Measurements from ENCODE around the gene ACLY.

The ACLY gene

GRCh38 chr17:41918314-41919164, at the start of gene ACLY:
TSS of gene ACLY (minus strand) at chr17:41918951. CDS start at chr17:41913873, 5,078 bp downstream.
- Mint-ChIP-seq H3K4me3 (peak within 1 kb of the TSS; percentile 91), H3K4me1 (ENCODE audit: low read depth) (peaks cover 27% of the 10 kb centered on the region), H3K9me3 (ENCODE audit: low read depth) (no peaks in the 10 kb centered on the region), H3K27me3 (no peaks in the 10 kb centered on the region), H3K36me3 (peaks cover 2% of the 10 kb centered on the region), H3K27ac (peak within 1 kb of the TSS; percentile 83)

DNA sequence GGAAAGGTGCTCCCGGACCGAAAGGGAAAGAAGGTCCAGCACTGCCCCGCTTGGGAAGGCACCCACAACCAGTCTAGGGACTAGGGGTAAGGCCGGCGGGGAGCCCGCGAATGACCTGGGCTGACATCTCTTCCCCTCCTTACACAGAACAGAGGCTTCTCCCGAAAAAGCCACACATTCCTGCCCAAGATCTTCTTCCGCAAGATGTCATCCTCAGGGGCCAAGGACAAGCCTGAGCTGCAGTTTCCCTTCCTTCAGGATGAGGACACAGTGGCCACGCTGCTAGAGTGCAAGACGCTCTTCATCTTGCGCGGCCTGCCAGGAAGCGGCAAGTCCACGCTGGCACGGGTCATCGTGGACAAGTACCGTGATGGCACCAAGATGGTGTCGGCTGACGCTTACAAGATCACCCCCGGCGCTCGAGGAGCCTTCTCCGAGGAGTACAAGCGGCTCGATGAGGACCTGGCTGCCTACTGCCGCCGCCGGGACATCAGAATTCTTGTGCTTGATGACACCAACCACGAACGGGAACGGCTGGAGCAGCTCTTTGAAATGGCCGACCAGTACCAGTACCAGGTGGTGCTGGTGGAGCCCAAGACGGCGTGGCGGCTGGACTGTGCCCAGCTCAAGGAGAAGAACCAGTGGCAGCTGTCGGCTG, 49.3 kb upstream of the ACLY start:
- no peaks in the 10 kb centered on the region for H3K9me3 Mint-ChIP-seq (ENCODE audit: low read depth)
- H3K4me1 Mint-ChIP-seq (ENCODE audit: low read depth) = peaks cover 45% of the 10 kb centered on the region
- H3K27ac Mint-ChIP-seq = peak overlapping the region; percentile 84
- no peaks in the 10 kb centered on the region for H3K27me3 Mint-ChIP-seq
- H3K36me3 Mint-ChIP-seq = peaks cover 2% of the 10 kb centered on the region
- peak overlapping the region; percentile 86 for H3K4me3 Mint-ChIP-seq

- Mint-ChIP-seq H3K36me3 (no peaks in the 10 kb centered on the region), H3K27me3 (no peaks in the 10 kb centered on the region), H3K9me3 (ENCODE audit: low read depth) (no peaks in the 10 kb centered on the region), H3K4me1 (ENCODE audit: low read depth) (peaks cover 42% of the 10 kb centered on the region), H3K4me3 (peak overlapping the region; percentile 86), H3K27ac (peak overlapping the region; percentile 84)
Observed at GRCh38 chr17:41967141-41967920, 48.6 kb upstream of the ACLY start.

DNA sequence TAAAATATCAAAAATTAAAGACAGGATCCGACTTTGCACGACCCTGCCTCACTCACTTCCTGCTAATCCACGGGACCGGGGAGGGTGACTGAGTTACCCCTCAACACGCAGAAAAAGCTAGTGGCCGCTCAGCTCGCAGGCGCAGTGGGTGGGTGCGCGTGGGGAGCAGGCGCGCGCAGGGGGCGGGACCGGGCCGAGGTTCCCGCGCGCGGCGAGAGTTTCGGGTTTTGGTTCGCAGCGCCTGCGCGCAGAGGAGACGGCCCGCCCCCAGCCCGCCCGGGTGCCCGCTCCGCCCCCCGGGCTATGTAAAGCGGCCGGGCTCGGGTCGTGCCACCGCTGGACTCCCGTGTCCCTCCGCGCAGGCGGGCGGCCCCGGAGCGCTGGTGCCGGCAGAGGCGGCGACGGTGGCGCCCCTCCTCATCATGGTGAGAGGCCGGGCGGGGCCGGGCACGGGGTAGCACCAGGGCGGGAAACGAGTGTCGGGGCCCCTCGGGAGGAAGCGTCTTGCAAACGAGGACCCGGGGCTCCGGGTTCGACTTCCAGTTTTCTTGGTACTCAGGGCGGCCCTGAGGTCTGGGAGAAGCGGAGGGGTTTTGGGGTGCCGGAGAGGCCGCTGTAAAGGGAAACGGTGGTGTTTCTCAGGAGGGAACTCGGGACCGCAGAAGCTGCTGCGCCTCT, 47.9 kb upstream of the ACLY start, which contains the start of gene CNP:
TSS of gene CNP (plus strand) at position 333 of the 678 bp plus-strand sequence. CDS start at position 423, 90 bp downstream.
- peaks cover 42% of the 10 kb centered on the region for H3K4me1 Mint-ChIP-seq (ENCODE audit: low read depth)
- no peaks in the 10 kb centered on the region for H3K27me3 Mint-ChIP-seq

DNA sequence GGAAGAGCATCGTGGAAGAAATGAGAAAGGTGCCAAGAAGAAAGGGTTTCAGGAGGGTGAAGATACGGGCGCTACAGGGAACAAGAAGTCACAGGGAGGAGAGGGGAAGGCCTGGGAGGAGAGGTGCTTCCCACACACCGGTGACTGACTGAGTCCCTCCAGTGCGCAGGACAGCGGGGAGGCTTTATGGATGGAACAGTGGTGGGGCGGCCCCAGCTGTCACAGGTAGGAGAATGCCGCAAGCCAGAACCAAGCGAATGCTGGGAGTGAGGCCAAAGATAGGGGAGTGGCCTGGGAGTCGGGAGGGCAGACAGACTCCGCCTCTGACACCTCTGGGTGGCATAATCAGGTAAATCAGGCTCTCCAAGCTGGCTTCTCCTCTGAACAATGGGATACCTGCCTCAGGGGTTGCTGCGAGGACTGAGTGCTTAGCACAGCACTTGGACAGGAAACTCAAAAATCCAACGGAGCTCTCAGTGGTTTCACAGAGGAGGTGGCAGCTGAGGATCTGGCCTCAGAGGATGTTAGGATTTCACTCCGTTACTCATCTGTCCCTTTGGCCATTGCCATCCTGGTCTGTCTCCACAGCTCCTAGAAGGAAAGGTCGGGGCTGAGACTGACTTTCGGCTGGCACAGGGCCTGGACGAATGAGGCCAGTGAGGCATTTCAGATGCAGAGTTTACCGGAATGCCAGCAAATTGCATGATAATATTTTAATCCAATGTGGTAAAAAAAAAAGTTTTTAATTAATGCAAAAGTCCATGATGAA, 47.1 kb upstream of the ACLY start:
- H3K4me1 Mint-ChIP-seq (ENCODE audit: low read depth) = peaks cover 39% of the 10 kb centered on the region
- no peaks in the 10 kb centered on the region for H3K36me3 Mint-ChIP-seq
- peak overlapping the region; percentile 88 for H3K27ac Mint-ChIP-seq
- H3K4me3 Mint-ChIP-seq = peak overlapping the region; percentile 80
- no peaks in the 10 kb centered on the region for H3K27me3 Mint-ChIP-seq
- no peaks in the 10 kb centered on the region for H3K9me3 Mint-ChIP-seq (ENCODE audit: low read depth)

More for the DNA sequence above, 47.9 kb upstream of the ACLY start, which contains the start of gene CNP:
- H3K27ac Mint-ChIP-seq = peak within 1 kb of the TSS; percentile 88
- no peaks in the 10 kb centered on the region for H3K9me3 Mint-ChIP-seq (ENCODE audit: low read depth)
- H3K4me3 Mint-ChIP-seq = peak within 1 kb of the TSS; percentile 86
- H3K36me3 Mint-ChIP-seq = no peaks in the 10 kb centered on the region

- no peaks in the 10 kb centered on the region for H3K9me3 Mint-ChIP-seq (ENCODE audit: low read depth)
Observed at GRCh38 chr17:41962768-41963434, 44.1 kb upstream of the ACLY start.

DNA sequence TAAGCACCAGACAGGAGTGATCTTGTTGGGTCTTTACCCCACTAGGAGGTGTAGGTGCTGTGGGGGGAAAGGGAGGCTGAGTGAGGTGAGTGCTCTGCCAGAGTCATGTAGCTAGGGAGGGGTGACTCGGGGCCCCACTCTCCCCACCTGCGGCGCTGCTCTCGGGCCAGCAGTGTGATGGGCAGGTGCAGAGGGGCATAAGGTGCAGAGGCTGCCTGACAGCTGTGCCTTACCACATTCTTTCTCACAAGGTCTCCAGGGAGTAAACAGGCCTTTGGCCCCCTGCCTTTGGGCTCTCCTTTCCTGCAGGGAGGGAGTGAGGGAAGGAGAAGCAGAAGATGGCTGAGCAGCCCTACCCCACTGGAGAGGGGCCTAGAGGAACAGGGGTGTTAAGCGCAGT, 43.4 kb upstream of the ACLY start:
- Mint-ChIP-seq H3K27ac (no peak overlapping the region), H3K4me3 (no peak overlapping the region), H3K9me3 (ENCODE audit: low read depth) (no peaks in the 10 kb centered on the region), H3K27me3 (no peaks in the 10 kb centered on the region), H3K4me1 (ENCODE audit: low read depth) (peaks cover 12% of the 10 kb centered on the region), H3K36me3 (no peaks in the 10 kb centered on the region)

More at GRCh38 chr17:41962768-41963434, 44.1 kb upstream of the ACLY start:
- Mint-ChIP-seq H3K4me1 (ENCODE audit: low read depth) (peaks cover 17% of the 10 kb centered on the region), H3K27me3 (no peaks in the 10 kb centered on the region), H3K27ac (no peak overlapping the region), H3K36me3 (no peaks in the 10 kb centered on the region), H3K4me3 (no peak overlapping the region)

DNA sequence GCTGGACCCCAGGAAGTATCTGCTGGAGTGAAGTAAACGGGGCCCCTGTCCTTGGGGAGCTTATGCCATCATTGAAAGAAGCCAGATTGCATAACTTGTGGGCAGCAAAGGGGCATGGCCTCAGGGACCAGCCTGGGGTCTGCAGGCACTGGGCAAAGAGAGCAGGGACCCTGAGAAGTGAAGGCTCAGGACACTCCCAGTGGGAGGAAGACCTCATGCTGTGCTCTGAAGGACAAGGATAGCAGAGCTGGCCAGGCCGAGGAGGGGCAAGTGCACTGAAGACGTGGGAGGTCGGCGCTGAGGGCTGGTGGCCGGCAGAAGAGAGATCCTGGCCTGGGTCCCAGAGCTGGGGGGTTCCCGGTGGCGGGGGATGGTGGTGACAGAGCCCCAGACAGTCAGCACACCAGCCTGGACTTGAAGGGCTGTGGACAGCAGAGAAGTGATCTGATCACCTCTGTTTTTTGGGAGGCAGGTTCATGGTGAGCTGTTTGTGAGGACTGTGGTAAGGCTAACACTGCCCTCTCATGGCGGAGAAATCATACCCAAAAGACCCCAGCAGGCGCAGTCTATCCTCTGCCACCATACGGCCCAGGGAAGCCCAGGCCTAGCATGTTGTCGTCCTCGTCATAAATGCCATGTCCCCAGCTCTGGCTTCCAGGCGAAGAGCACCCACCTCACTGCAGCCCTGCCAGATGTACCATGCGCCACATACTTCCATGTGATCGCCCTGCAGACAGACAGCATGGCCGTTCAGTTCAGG, 40.8 kb upstream of the ACLY start:
- Mint-ChIP-seq H3K9me3 (ENCODE audit: low read depth) (no peaks in the 10 kb centered on the region), H3K4me1 (ENCODE audit: low read depth) (no peaks in the 10 kb centered on the region), H3K27ac (no peak overlapping the region), H3K27me3 (no peaks in the 10 kb centered on the region), H3K36me3 (no peaks in the 10 kb centered on the region), H3K4me3 (no peak overlapping the region)

GRCh38 chr17:41959030-41959335, 40.2 kb upstream of the ACLY start:
- no peaks in the 10 kb centered on the region for H3K4me1 Mint-ChIP-seq (ENCODE audit: low read depth)
- H3K27me3 Mint-ChIP-seq = no peaks in the 10 kb centered on the region
- H3K4me3 Mint-ChIP-seq = no peak overlapping the region
- H3K27ac Mint-ChIP-seq = no peak overlapping the region
- H3K9me3 Mint-ChIP-seq (ENCODE audit: low read depth) = no peaks in the 10 kb centered on the region
- no peaks in the 10 kb centered on the region for H3K36me3 Mint-ChIP-seq

- H3K9me3 Mint-ChIP-seq (ENCODE audit: low read depth) = no peaks in the 10 kb centered on the region
- H3K4me1 Mint-ChIP-seq (ENCODE audit: low read depth) = no peaks in the 10 kb centered on the region
- no peak overlapping the region for H3K27ac Mint-ChIP-seq
- H3K4me3 Mint-ChIP-seq = no peak overlapping the region
- no peaks in the 10 kb centered on the region for H3K36me3 Mint-ChIP-seq
- H3K27me3 Mint-ChIP-seq = no peaks in the 10 kb centered on the region
Observed at GRCh38 chr17:41957869-41958439, 39.2 kb upstream of the ACLY start.

- Mint-ChIP-seq H3K27ac (no peak overlapping the region), H3K36me3 (no peaks in the 10 kb centered on the region), H3K4me1 (ENCODE audit: low read depth) (no peaks in the 10 kb centered on the region), H3K9me3 (ENCODE audit: low read depth) (no peaks in the 10 kb centered on the region), H3K27me3 (no peaks in the 10 kb centered on the region), H3K4me3 (no peak overlapping the region)
Observed at GRCh38 chr17:41957031-41957868, 38.5 kb upstream of the ACLY start.

DNA sequence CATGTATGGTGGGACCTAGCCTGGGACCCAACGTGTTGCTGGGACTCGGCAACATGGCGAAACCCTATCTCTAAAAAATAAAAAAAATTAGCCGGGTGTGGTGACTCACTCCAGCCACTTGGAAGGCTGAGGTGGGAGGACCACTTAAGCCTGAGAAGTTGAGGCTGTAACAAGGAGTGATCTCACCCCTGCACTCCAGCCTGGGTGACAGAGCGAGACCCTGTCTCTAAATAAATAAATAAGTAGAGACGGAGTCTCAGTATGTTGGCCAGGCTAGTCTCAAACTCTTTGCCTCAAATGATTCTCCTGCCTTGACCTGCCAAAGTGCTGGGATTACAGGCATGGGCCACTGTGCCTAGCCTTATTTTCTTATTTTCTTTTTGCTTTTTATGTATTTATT, 37.8 kb upstream of the ACLY start:
- H3K27ac Mint-ChIP-seq = no peak overlapping the region
- H3K4me3 Mint-ChIP-seq = no peak overlapping the region
- H3K9me3 Mint-ChIP-seq (ENCODE audit: low read depth) = no peaks in the 10 kb centered on the region
- H3K27me3 Mint-ChIP-seq = no peaks in the 10 kb centered on the region
- H3K36me3 Mint-ChIP-seq = no peaks in the 10 kb centered on the region
- no peaks in the 10 kb centered on the region for H3K4me1 Mint-ChIP-seq (ENCODE audit: low read depth)

Measured in activated naive CD8-positive, alpha-beta T cell (primary cell).